GM23338 (cell line): ENCODE results near the gene PKD1L1. TPM values are rescaled to one million over a fixed set of nuclear protein-coding genes. Genes with fewer than 3 reads are reported as not detected.

Experiments used
- ATAC-seq: fragments of 200-7000 bp; cut with Tn5 transposase; 3 replicates; pipeline ENCODE4 v1.9.1; 2020
- DNase-seq: peaks from one replicate; pipeline ENCODE4 v3.0.0-alpha.2; 2015; ENCODE audit warnings: low spot score
- H2AFZ ChIP-seq: fragments of 200-600 bp; sonication (generic); 2 replicates; pipeline ENCODE4 v1.8.0; 2016; ENCODE audit warnings: antibody characterized with exemption, mild to moderate bottlenecking, moderate library complexity
- H3F3A ChIP-seq: fragments of 200-600 bp; sonication (generic); replicated peaks from 2 replicates; pipeline ENCODE4 v1.8.0; 2017; ENCODE audit warnings: antibody characterized with exemption, mixed run types, low read depth
- H3K27ac ChIP-seq: fragments of 200-600 bp; sonication (generic); 2 replicates; pipeline ENCODE4 v1.6.1; 2016; ENCODE audit warnings: low read depth
- H3K27me3 ChIP-seq: fragments of 200-600 bp; sonication (generic); 2 replicates; pipeline ENCODE4 v1.8.0; 2016; ENCODE audit warnings: mild to moderate bottlenecking, mixed run types, moderate library complexity; ENCODE audit not compliant: insufficient read depth
- H3K36me3 ChIP-seq: fragments of 200-600 bp; sonication (generic); 2 replicates; pipeline ENCODE4 v1.8.0; 2016; ENCODE audit warnings: mild to moderate bottlenecking; ENCODE audit not compliant: insufficient read depth
- H3K4me1 ChIP-seq: fragments of 200-600 bp; sonication (generic); 2 replicates; pipeline ENCODE4 v1.8.0; 2016; ENCODE audit warnings: mild to moderate bottlenecking, moderate library complexity; ENCODE audit not compliant: insufficient read depth
- H3K4me2 ChIP-seq: fragments of 200-600 bp; sonication (generic); 2 replicates; pipeline ENCODE4 v1.7.1; 2017; ENCODE audit warnings: mixed run types
- H3K4me3 ChIP-seq: fragments of 200-600 bp; sonication (generic); 2 replicates; pipeline ENCODE4 v1.6.1; 2016; ENCODE audit warnings: mixed run types
- H3K79me2 ChIP-seq: fragments of 200-600 bp; sonication (generic); replicated peaks from 2 replicates; pipeline ENCODE4 v1.8.0; 2017; ENCODE audit warnings: mild to moderate bottlenecking; ENCODE audit not compliant: insufficient read depth
- H3K9me2 ChIP-seq: fragments of 200-600 bp; sonication (generic); 2 replicates; pipeline ENCODE4 v1.8.0; 2017; ENCODE audit not compliant: insufficient read depth
- H4K20me1 ChIP-seq: fragments of 200-600 bp; sonication (generic); replicated peaks from 2 replicates; pipeline ENCODE4 v1.8.0; 2017; ENCODE audit warnings: mild to moderate bottlenecking; ENCODE audit not compliant: insufficient read depth
- H3K27ac Mint-ChIP-seq: 2 replicates; pipeline ENCODE4 v1.8.0; 2020; ENCODE audit warnings: inconsistent platforms, mild to moderate bottlenecking, moderate library complexity, mixed read lengths
- H3K27me3 Mint-ChIP-seq: 3 replicates; pipeline ENCODE4 v1.8.0; 2022; ENCODE audit warnings: low read depth, mild to moderate bottlenecking, moderate library complexity, mixed read lengths, inconsistent platforms; ENCODE audit not compliant: insufficient read depth, poor library complexity
- H3K36me3 Mint-ChIP-seq: 3 replicates; pipeline ENCODE4 v1.8.0; 2021; ENCODE audit warnings: low read depth, mild to moderate bottlenecking, inconsistent platforms, moderate library complexity, mixed read lengths
- H3K4me1 Mint-ChIP-seq: 3 replicates; pipeline ENCODE4 v1.8.0; 2020; ENCODE audit warnings: mild to moderate bottlenecking, inconsistent platforms, mixed read lengths
- H3K4me3 Mint-ChIP-seq: 3 replicates; pipeline ENCODE4 v1.8.0; 2021; ENCODE audit warnings: moderate library complexity, mild to moderate bottlenecking, inconsistent platforms, mixed read lengths
- H3K9me3 Mint-ChIP-seq: 3 replicates; pipeline ENCODE4 v1.8.0; 2020; ENCODE audit warnings: moderate library complexity, mild to moderate bottlenecking, inconsistent platforms, mixed read lengths
- CREB1 ChIP-seq: fragments of 250-450 bp; sonication (Bioruptor Pico); IDR thresholded peaks from 2 replicates; pipeline ENCODE4 v1.5.0; 2020; ENCODE audit warnings: low read depth, mild to moderate bottlenecking, moderate library complexity
- EZH2 ChIP-seq: fragments of 200-600 bp; sonication (generic); IDR thresholded peaks from one replicate; pipeline ENCODE4 v1.8.0; 2017; ENCODE audit warnings: antibody characterized with exemption, mild to moderate bottlenecking, low read depth; ENCODE audit not compliant: unreplicated experiment
- EZH2phosphoT487 ChIP-seq: fragments of 200-600 bp; sonication (generic); IDR thresholded peaks from one replicate; pipeline ENCODE4 v1.8.1; 2018; ENCODE audit warnings: antibody characterized with exemption; ENCODE audit not compliant: unreplicated experiment
- JUNB ChIP-seq: IDR thresholded peaks from one replicate; pipeline ENCODE4 v1.6.1; 2016; ENCODE audit warnings: antibody characterized with exemption; ENCODE audit not compliant: unreplicated experiment
- STAT1 ChIP-seq: IDR thresholded peaks from one replicate; pipeline ENCODE4 v1.6.1; 2016; ENCODE audit warnings: antibody characterized with exemption; ENCODE audit not compliant: unreplicated experiment
- ZNF331 ChIP-seq: fragments of 250-450 bp; sonication (Bioruptor Pico); IDR thresholded peaks from 2 replicates; pipeline ENCODE4 v1.5.0; 2020; ENCODE audit warnings: low read depth, mild to moderate bottlenecking, moderate library complexity
- polyA plus RNA-seq: library from polyadenylated mRNA; unstranded; fragments of >200 nt; fragmentation: Nextera tagmentation; extraction: Ambion mirVana; gene quantifications from 2 replicates; pipeline ENCODE4 v1.2.1, GENCODE V29; 2016
- total RNA-seq: library from RNA; depleted of rRNA; stranded (reverse); fragments of >200 nt; shearing (Covaris generic); gene quantifications from 2 replicates; pipeline ENCODE4 v1.2.3, GENCODE V29; 2014
- TF ChIP-seq, protein P1 (sequence below): IDR thresholded peaks from one replicate; pipeline ENCODE4 v1.6.1; 2018; ENCODE audit warnings: antibody characterized with exemption; ENCODE audit not compliant: unreplicated experiment
- TF ChIP-seq, protein P2 (sequence below): fragments of 250-450 bp; sonication (Bioruptor Pico); IDR thresholded peaks from 2 replicates; pipeline ENCODE4 v1.5.0; 2020; ENCODE audit warnings: mild to moderate bottlenecking, moderate library complexity

PKD1L1 gene
- total and polyA plus RNA-seq, 2 experiments from 2014 or later, result 0.03 TPM; not detected in 1

DNA sequence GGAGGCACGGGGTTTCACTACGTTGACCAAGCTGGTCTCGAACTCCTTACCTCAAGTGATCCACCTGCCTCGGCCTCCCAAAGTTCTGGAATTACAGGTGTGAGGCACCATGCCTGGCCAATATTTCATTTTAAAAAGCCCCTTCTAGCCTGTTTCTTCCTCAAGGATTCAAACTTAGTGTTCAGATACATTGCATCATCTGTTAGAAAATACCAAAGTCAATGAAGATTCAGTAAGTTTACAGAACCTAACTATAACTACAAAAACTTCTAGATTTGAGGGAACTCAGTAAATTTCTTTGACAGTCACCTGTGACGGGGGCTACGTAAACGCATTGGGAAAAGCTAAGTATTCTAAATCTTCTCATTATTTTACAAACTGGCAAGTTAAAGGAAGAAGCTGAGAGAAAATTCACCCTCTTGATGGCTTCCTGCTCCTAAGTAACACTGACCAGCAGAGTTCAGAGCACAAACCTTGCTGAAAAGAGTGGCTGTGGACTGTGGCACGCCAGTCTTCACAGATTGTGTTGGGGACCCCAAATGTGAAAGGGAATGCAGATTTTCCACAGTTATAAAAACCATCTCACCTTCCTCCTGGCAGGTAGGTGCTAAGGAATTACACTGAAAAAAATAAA, 162.2 kb downstream of the PKD1L1 start (continued):
- TF ChIP-seq, protein P1, sequence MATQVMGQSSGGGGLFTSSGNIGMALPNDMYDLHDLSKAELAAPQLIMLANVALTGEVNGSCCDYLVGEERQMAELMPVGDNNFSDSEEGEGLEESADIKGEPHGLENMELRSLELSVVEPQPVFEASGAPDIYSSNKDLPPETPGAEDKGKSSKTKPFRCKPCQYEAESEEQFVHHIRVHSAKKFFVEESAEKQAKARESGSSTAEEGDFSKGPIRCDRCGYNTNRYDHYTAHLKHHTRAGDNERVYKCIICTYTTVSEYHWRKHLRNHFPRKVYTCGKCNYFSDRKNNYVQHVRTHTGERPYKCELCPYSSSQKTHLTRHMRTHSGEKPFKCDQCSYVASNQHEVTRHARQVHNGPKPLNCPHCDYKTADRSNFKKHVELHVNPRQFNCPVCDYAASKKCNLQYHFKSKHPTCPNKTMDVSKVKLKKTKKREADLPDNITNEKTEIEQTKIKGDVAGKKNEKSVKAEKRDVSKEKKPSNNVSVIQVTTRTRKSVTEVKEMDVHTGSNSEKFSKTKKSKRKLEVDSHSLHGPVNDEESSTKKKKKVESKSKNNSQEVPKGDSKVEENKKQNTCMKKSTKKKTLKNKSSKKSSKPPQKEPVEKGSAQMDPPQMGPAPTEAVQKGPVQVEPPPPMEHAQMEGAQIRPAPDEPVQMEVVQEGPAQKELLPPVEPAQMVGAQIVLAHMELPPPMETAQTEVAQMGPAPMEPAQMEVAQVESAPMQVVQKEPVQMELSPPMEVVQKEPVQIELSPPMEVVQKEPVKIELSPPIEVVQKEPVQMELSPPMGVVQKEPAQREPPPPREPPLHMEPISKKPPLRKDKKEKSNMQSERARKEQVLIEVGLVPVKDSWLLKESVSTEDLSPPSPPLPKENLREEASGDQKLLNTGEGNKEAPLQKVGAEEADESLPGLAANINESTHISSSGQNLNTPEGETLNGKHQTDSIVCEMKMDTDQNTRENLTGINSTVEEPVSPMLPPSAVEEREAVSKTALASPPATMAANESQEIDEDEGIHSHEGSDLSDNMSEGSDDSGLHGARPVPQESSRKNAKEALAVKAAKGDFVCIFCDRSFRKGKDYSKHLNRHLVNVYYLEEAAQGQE, result no peak
- TF ChIP-seq STAT1 (no peak), ZNF331 (no peak)

DNA sequence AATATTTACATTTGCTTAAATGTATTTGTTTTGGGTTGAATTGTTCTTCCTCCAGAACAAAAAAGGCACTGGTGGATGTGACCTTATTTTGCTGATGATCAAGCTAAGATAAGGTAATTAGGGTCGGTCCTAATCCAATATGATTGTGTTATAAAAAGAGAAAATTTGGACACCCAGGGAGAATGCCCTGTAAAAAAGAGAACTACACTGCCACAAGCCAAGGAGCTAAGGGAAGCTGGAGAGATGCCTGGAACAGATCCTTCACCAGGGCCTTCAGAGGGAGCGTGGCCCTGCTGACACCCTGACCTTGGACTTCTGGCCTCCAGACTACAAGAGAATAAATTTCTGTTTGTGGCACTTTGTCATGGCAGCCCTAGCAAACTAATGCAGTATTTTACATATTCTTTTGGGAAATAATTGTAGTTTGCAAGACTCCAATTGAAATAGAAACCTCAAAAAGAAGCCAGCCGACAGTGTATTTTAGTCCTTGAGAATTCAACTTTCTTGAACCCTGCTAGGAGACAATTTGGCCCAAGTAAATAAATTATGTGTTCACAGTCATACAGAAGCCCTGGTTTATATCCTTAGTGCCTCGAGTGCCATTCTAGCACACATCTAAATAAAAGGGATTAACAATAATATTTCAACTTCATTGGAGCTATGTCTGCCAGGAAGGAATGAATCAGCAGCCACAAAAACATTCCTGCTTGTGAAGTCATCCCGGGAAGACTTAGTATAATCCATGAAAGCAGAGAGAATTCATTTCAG, 164.6 kb downstream of the PKD1L1 start:
- Histone ChIP-seq H2AFZ (no peak overlapping the region), H3K4me2 (no peak overlapping the region), H3K79me2 (no peaks in the 10 kb centered on the region), H3K36me3 (no peaks in the 10 kb centered on the region), H3K9me2 (no peaks in the 10 kb centered on the region), H3F3A (no peaks in the 10 kb centered on the region), H3K27ac (no peak overlapping the region), H3K4me3 (no peak overlapping the region), H4K20me1 (no peaks in the 10 kb centered on the region), H3K27me3 (no peaks in the 10 kb centered on the region), H3K4me1 (no peaks in the 10 kb centered on the region)
- no peak overlapping the region for H3K27ac Mint-ChIP-seq
- no peaks in the 10 kb centered on the region; the same call in 2 of the 3 replicates for H3K36me3 Mint-ChIP-seq
- H3K4me3 Mint-ChIP-seq, result no peak overlapping the region
- H3K27me3 Mint-ChIP-seq, result no peaks in the 10 kb centered on the region
- ATAC-seq, result no peak
- H3K4me1 Mint-ChIP-seq, result peaks cover 9% of the 10 kb centered on the region
- no peak for DNase-seq
- H3K9me3 Mint-ChIP-seq, result peaks cover 2% of the 10 kb centered on the region; the same call in 2 of the 3 replicates
- TF ChIP-seq CREB1 (CRISPR knock-in tag) (no peak), EZH2phosphoT487 (no peak), STAT1 (no peak), ZNF331 (no peak), EZH2 (no peak), JUNB (no peak)
- TF ChIP-seq, protein P1, result no peak
- TF ChIP-seq, protein P2, sequence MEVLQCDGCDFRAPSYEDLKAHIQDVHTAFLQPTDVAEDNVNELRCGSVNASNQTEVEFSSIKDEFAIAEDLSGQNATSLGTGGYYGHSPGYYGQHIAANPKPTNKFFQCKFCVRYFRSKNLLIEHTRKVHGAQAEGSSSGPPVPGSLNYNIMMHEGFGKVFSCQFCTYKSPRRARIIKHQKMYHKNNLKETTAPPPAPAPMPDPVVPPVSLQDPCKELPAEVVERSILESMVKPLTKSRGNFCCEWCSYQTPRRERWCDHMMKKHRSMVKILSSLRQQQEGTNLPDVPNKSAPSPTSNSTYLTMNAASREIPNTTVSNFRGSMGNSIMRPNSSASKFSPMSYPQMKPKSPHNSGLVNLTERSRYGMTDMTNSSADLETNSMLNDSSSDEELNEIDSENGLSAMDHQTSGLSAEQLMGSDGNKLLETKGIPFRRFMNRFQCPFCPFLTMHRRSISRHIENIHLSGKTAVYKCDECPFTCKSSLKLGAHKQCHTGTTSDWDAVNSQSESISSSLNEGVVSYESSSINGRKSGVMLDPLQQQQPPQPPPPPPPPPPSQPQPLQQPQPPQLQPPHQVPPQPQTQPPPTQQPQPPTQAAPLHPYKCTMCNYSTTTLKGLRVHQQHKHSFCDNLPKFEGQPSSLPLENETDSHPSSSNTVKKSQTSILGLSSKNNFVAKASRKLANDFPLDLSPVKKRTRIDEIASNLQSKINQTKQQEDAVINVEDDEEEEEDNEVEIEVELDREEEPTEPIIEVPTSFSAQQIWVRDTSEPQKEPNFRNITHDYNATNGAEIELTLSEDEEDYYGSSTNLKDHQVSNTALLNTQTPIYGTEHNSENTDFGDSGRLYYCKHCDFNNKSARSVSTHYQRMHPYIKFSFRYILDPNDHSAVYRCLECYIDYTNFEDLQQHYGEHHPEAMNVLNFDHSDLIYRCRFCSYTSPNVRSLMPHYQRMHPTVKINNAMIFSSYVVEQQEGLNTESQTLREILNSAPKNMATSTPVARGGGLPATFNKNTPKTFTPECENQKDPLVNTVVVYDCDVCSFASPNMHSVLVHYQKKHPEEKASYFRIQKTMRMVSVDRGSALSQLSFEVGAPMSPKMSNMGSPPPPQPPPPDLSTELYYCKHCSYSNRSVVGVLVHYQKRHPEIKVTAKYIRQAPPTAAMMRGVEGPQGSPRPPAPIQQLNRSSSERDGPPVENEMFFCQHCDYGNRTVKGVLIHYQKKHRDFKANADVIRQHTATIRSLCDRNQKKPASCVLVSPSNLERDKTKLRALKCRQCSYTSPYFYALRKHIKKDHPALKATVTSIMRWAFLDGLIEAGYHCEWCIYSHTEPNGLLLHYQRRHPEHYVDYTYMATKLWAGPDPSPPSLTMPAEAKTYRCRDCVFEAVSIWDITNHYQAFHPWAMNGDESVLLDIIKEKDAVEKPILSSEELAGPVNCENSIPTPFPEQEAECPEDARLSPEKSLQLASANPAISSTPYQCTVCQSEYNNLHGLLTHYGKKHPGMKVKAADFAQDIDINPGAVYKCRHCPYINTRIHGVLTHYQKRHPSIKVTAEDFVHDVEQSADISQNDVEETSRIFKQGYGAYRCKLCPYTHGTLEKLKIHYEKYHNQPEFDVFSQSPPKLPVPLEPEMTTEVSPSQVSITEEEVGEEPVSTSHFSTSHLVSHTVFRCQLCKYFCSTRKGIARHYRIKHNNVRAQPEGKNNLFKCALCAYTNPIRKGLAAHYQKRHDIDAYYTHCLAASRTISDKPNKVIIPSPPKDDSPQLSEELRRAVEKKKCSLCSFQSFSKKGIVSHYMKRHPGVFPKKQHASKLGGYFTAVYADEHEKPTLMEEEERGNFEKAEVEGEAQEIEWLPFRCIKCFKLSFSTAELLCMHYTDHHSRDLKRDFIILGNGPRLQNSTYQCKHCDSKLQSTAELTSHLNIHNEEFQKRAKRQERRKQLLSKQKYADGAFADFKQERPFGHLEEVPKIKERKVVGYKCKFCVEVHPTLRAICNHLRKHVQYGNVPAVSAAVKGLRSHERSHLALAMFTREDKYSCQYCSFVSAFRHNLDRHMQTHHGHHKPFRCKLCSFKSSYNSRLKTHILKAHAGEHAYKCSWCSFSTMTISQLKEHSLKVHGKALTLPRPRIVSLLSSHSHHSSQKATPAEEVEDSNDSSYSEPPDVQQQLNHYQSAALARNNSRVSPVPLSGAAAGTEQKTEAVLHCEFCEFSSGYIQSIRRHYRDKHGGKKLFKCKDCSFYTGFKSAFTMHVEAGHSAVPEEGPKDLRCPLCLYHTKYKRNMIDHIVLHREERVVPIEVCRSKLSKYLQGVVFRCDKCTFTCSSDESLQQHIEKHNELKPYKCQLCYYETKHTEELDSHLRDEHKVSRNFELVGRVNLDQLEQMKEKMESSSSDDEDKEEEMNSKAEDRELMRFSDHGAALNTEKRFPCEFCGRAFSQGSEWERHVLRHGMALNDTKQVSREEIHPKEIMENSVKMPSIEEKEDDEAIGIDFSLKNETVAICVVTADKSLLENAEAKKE, result no peak
